Naive thymus-derived CD4-positive, alpha-beta T cell (primary cell): ENCODE measurements around the gene RBM34. TPM values are rescaled to one million over a fixed set of nuclear protein-coding genes. Genes with fewer than 3 reads are reported as not detected.

Source experiments
- ATAC-seq: fragments of 150-1000 bp; cut with Tn5 transposase; 2 replicates; pipeline ENCODE4 v1.10.0; 2021; ENCODE audit warnings: mild to moderate bottlenecking, moderate library complexity
- CTCF ChIA-PET: fragments of 350-600 bp; sonication (Branson Sonifier 250); formaldehyde crosslinking; loops from one replicate; lab custom pipeline; 2021; ENCODE audit warnings: antibody characterized with exemption; lab: Charles Lee
- POLR2A ChIA-PET: fragments of 350-600 bp; sonication (Branson Sonifier 250); formaldehyde crosslinking; loops from one replicate; lab custom pipeline; 2021; ENCODE audit warnings: antibody characterized with exemption, inconsistent platforms; lab: Charles Lee
- DNase-seq, 9 donors: peaks; one replicate each; pipeline versions ENCODE4 v3.0.0 to v3.0.0-alpha.2; 2020 to 2022; ENCODE audit warnings: mixed read lengths in 1 of 9
- H3K27ac ChIP-seq: one replicate; pipeline ENCODE4 v1.7.0; 2013; ENCODE audit warnings: mild to moderate bottlenecking, low read depth, low read length, moderate library complexity
- H3K27me3 ChIP-seq, 2 donors: one replicate each; pipeline ENCODE4 v1.7.0; 2013; ENCODE audit warnings: low read length in 2 of 2, mild to moderate bottlenecking in 2 of 2, moderate library complexity in 2 of 2; ENCODE audit not compliant: control insufficient read depth in 2 of 2, insufficient read depth in 2 of 2
- H3K36me3 ChIP-seq, 3 experiments: 1 replicate in 2 of 3; 2 replicates in 1 of 3; pipeline ENCODE4 v1.7.0; 2013; ENCODE audit warnings: low read length in 3 of 3, mild to moderate bottlenecking in 3 of 3, moderate library complexity in 1 of 3; ENCODE audit not compliant: insufficient read depth in 3 of 3, control insufficient read depth in 2 of 3
- H3K4me1 ChIP-seq, 2 donors: one replicate each; pipeline ENCODE4 v1.7.0; 2013; ENCODE audit warnings: low read length in 2 of 2, mild to moderate bottlenecking in 2 of 2, moderate library complexity in 1 of 2; ENCODE audit not compliant: control insufficient read depth in 2 of 2, insufficient read depth in 2 of 2
- H3K4me3 ChIP-seq: 2 replicates; pipeline ENCODE4 v1.7.0; 2013; ENCODE audit warnings: mild to moderate bottlenecking, low read length
- H3K9me3 ChIP-seq, 3 experiments: 1 replicate in 2 of 3; 2 replicates in 1 of 3; pipeline ENCODE4 v1.7.0; 2013; ENCODE audit warnings: low read length in 3 of 3; ENCODE audit not compliant: control insufficient read depth in 2 of 3
- H3K27ac Mint-ChIP-seq, 9 donors: one replicate each; pipeline ENCODE4 v1.8.0; 2020 to 2022; ENCODE audit warnings: mixed read lengths in 9 of 9, mild to moderate bottlenecking in 8 of 9, moderate library complexity in 5 of 9, inconsistent platforms in 2 of 9
- H3K27me3 Mint-ChIP-seq, 5 donors: one replicate each; pipeline ENCODE4 v1.8.0; 2021 to 2022; ENCODE audit warnings: mixed read lengths in 5 of 5, mild to moderate bottlenecking in 1 of 5
- H3K36me3 Mint-ChIP-seq, 5 donors: one replicate each; pipeline ENCODE4 v1.8.0; 2020 to 2022; ENCODE audit warnings: mixed read lengths in 5 of 5, mild to moderate bottlenecking in 3 of 5, inconsistent platforms in 1 of 5
- H3K4me1 Mint-ChIP-seq, 7 donors: one replicate each; pipeline ENCODE4 v1.8.0; 2020 to 2022; ENCODE audit warnings: mixed read lengths in 7 of 7, mild to moderate bottlenecking in 3 of 7, inconsistent platforms in 1 of 7
- H3K4me3 Mint-ChIP-seq, 10 donors: one replicate each; pipeline ENCODE4 v1.8.0; 2020 to 2022; ENCODE audit warnings: mild to moderate bottlenecking in 10 of 10, mixed read lengths in 10 of 10, moderate library complexity in 6 of 10, inconsistent platforms in 2 of 10
- H3K9me3 Mint-ChIP-seq, 11 donors: one replicate each; pipeline ENCODE4 v1.8.0; 2020 to 2022; ENCODE audit warnings: mixed read lengths in 11 of 11, mild to moderate bottlenecking in 4 of 11, inconsistent platforms in 1 of 11, moderate library complexity in 1 of 11
- intact Hi-C, 2 donors: fragments of 100-400 bp; cut with micrococcal nuclease; formaldehyde crosslinking; loops; one replicate each; pipeline ENCODE4 v1.15.1; 2023
- polyA plus RNA-seq, 2 donors: library from polyadenylated mRNA; unstranded; fragments of 300-500 nt; fragmentation: Illumina TruSeq; gene quantifications; one replicate each; pipeline ENCODE4 v1.2.3, GENCODE V29; 2021
- total RNA-seq, 6 experiments: library from RNA in 5 of 6; stranded (reverse) in 5 of 6; gene quantifications; 1 replicate in 5 of 6; 2 replicates in 1 of 6; pipeline ENCODE4 v1.2.3 and lab custom pipeline; 2021 to 2026

RBM34 gene
- total and polyA plus RNA-seq, 7 experiments from 2014 or later: 65.0 to 171 (median 129) TPM

GRCh38 chr1:235138821-235139220, 22.2 kb downstream of the RBM34 start:
- peak overlapping the region in 6 of 9 donors; percentile 3 to 74 (median 44) for H3K27ac Mint-ChIP-seq

DNA sequence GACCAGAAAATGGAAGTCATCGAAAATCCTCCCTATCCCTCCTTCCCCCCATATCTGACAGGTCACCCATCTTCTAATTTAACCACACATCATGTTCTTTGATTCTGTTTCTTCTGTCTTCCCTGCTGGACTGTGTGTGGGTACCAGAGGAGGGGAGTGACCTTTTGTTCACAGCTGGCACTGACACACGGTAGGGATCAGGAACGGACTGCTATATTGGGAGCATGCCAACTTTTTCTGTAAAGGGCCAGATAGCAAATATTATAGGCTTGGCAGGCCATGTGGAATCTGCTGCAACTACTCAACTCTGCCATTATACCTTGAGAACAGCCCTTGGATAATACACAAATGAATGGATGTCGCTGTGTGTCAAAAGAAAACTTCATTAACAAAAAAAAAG, 24.9 kb downstream of the RBM34 start:
- no peak overlapping the region for H3K4me3 ChIP-seq
- Mint-ChIP-seq H3K9me3 (no peaks in the 10 kb centered on the region), H3K4me1 (peaks cover 0 to 23% (median 9%) of the 10 kb centered on the region in 7 donors), H3K27me3 (no peaks in the 10 kb centered on the region), H3K36me3 (peaks cover 20 to 55% (median 35%) of the 10 kb centered on the region in 5 donors), H3K4me3 (no peak overlapping the region), H3K27ac (peak overlapping the region in 5 of 9 donors; percentile 1 to 58 (median 21))
- H3K27ac ChIP-seq: no peak overlapping the region
- peaks cover 21 to 51% (median 27%) of the 10 kb centered on the region in 3 experiments for H3K36me3 ChIP-seq
- intact Hi-C loops: no loop called here
- DNase-seq (no peak), ATAC-seq (no peak)
- H3K4me1 ChIP-seq: no peaks in the 10 kb centered on the region
- ChIA-PET POLR2A (no interaction called here), CTCF (no interaction called here)
- no peaks in the 10 kb centered on the region for H3K27me3 ChIP-seq
- no peaks in the 10 kb centered on the region for H3K9me3 ChIP-seq

More at GRCh38 chr1:235138821-235139220, 22.2 kb downstream of the RBM34 start:
- Histone ChIP-seq H3K4me1 (no peaks in the 10 kb centered on the region), H3K27ac (no peak overlapping the region), H3K9me3 (no peaks in the 10 kb centered on the region), H3K36me3 (peaks cover 21 to 71% (median 27%) of the 10 kb centered on the region in 3 experiments), H3K4me3 (no peak overlapping the region), H3K27me3 (no peaks in the 10 kb centered on the region)
- ChIA-PET CTCF (interaction anchor here (1.4 kb wide), 1 partner anchor 18 kb away, joined by 5 read pairs; no protein-coding TSS in a partner anchor), POLR2A (interaction anchor here (1.4 to 2.4 kb wide), 3 partner anchors 12 to 22 kb away, joined by 5 to 8 read pairs (median 6); partner anchors contain the start of gene RBM34)
- peaks cover 0 to 18% (median 9%) of the 10 kb centered on the region in 7 donors for H3K4me1 Mint-ChIP-seq
- intact Hi-C loops: no loop called here
- no peak overlapping the region for H3K4me3 Mint-ChIP-seq
- DNase-seq (no peak), ATAC-seq (no peak)
- no peaks in the 10 kb centered on the region for H3K27me3 Mint-ChIP-seq
- no peaks in the 10 kb centered on the region for H3K9me3 Mint-ChIP-seq
- peaks cover 24 to 57% (median 39%) of the 10 kb centered on the region in 5 donors for H3K36me3 Mint-ChIP-seq

DNA sequence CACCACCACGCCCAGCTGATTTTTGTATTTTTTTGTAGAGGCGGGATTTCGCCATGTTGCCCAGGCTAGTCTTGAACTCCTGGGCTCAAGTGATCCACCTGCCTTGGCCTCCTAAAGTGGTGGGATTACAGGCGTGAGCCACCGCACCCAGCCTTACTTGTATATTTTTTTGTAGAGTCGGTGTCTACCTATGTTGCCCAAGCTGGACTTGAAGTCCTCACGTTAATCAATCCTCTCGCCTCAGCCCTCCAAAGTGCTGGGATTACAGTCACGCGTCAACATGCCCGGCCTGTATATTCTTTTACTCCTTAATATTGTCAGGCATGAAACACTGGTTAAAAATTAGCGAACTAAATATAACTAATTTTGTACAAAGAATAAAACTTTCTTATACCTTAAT, 26.9 kb downstream of the RBM34 start:
- Histone ChIP-seq H3K9me3 (no peaks in the 10 kb centered on the region), H3K27ac (no peak overlapping the region), H3K4me3 (no peak overlapping the region), H3K36me3 (peaks cover 21 to 44% (median 27%) of the 10 kb centered on the region in 3 experiments), H3K4me1 (no peaks in the 10 kb centered on the region), H3K27me3 (no peaks in the 10 kb centered on the region)
- ATAC-seq: no peak
- intact Hi-C loops: no loop called here
- no peak for DNase-seq
- POLR2A ChIA-PET: no interaction called here
- Mint-ChIP-seq H3K9me3 (no peaks in the 10 kb centered on the region), H3K36me3 (peaks cover 17 to 46% (median 31%) of the 10 kb centered on the region in 5 donors), H3K27ac (no peak overlapping the region), H3K4me3 (no peak overlapping the region), H3K4me1 (peaks cover 4 to 18% (median 7%) of the 10 kb centered on the region in 7 donors), H3K27me3 (no peaks in the 10 kb centered on the region)
- CTCF ChIA-PET: interaction anchor here (0.6 kb wide), 1 partner anchor 205 kb away, joined by 3 read pairs; no protein-coding TSS in a partner anchor

DNA sequence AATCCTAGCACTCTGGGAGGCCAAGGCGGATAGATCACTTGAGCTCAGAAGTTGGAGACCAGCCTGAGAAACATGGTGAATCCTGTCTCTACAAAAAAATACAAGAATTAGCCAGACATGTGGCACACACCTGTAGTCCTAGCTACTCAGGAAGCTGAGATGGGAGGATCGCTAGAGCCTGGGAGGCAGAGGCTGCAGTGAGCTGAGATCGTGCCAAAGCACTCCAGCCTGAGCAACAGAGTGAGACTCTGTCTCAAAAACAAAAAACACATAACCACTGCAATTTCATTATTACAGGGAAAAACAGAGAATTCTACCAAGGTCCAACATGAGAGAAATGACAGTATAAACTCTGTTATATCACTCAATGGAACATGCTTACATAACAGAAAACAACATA, 28.0 kb downstream of the RBM34 start:
- Mint-ChIP-seq H3K9me3 (peaks cover 0 to 4% (median 0%) of the 10 kb centered on the region in 11 donors), H3K27ac (peak overlapping the region in 6 of 9 donors; percentile 3 to 80 (median 48)), H3K4me3 (no peak overlapping the region), H3K27me3 (no peaks in the 10 kb centered on the region), H3K4me1 (peaks cover 0 to 16% (median 7%) of the 10 kb centered on the region in 7 donors), H3K36me3 (peaks cover 15 to 40% (median 25%) of the 10 kb centered on the region in 5 donors)
- H3K4me1 ChIP-seq: no peaks in the 10 kb centered on the region
- no peaks in the 10 kb centered on the region for H3K9me3 ChIP-seq
- no peaks in the 10 kb centered on the region for H3K27me3 ChIP-seq
- ATAC-seq (no peak), DNase-seq (no peak)
- H3K4me3 ChIP-seq: no peak overlapping the region
- CTCF ChIA-PET: no interaction called here
- POLR2A ChIA-PET: interaction anchor here (0.7 to 1.3 kb wide), 4 partner anchors 20 to 199 kb away, joined by 3 to 6 read pairs (median 4); partner anchors contain the start of gene RBM34
- intact Hi-C loops: no loop called here
- H3K27ac ChIP-seq: no peak overlapping the region
- H3K36me3 ChIP-seq: peaks cover 21 to 38% (median 22%) of the 10 kb centered on the region in 3 experiments

DNA sequence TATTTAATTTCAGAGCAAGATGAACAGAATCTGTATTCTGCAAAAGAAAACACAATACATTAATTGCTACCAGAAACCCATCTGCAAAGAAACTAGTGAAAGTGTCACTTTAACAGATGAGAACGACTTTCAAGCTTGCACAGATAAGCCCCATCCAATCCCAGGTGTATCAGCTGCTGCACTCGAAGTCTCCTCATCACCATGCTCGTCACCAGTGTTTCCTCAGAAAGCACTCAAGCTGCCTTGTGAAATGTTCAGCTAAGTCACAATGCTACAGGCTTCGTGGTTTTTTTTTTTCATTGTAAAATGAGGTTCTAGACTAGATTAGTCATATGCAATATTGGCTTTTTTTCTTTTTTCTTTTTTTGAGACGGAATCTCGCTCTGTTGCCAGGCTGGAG, 29.1 kb downstream of the RBM34 start:
- peaks cover 9 to 33% (median 23%) of the 10 kb centered on the region in 5 donors for H3K36me3 Mint-ChIP-seq
- Histone ChIP-seq H3K4me3 (no peak overlapping the region), H3K27me3 (no peaks in the 10 kb centered on the region), H3K9me3 (no peaks in the 10 kb centered on the region), H3K36me3 (peaks cover 11 to 27% (median 13%) of the 10 kb centered on the region in 3 experiments), H3K27ac (no peak overlapping the region), H3K4me1 (peaks cover 8 to 9% of the 10 kb centered on the region in 2 donors)
- no peak for ATAC-seq
- no peaks in the 10 kb centered on the region for H3K27me3 Mint-ChIP-seq
- H3K4me3 Mint-ChIP-seq: no peak overlapping the region
- H3K4me1 Mint-ChIP-seq: peaks cover 7 to 25% (median 16%) of the 10 kb centered on the region in 7 donors
- intact Hi-C loops: no loop called here
- DNase-seq: no peak
- CTCF ChIA-PET: no interaction called here
- peak overlapping the region in 5 of 9 donors; percentile 3 to 45 (median 11) for H3K27ac Mint-ChIP-seq
- H3K9me3 Mint-ChIP-seq: peaks cover 0 to 4% (median 0%) of the 10 kb centered on the region in 11 donors
- POLR2A ChIA-PET: interaction anchor here (0.7 to 1.3 kb wide), 3 partner anchors 12 to 31 kb away, joined by 3 to 6 read pairs (median 4); partner anchors contain the start of gene RBM34

DNA sequence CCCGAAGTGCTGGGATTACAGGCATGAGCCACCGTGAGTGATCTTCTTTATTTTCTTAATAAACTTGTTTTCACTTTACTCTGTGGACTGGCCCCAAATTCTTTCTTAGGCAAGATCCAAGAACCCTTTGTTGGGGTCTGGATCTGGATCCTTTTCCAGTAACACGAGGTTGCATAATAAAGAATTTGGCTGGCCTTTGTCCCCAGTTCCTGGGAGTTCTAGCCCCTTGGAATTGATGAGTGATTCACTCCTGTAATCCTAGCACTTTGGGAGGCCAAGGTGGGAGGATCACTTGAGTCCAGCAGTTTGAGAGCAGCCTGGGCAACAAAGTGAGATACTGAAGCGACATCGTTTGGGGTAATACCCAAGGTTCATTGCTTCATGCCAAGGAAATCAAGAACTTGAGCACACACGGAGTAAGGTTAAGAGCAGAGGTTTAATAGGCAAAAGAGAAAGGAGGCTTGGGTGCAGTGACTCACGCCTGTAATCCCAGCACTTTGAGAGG, 30.2 kb downstream of the RBM34 start:
- H3K4me3 ChIP-seq: no peak overlapping the region
- Mint-ChIP-seq H3K4me1 (peaks cover 11 to 36% (median 27%) of the 10 kb centered on the region in 7 donors), H3K4me3 (no peak overlapping the region), H3K27me3 (no peaks in the 10 kb centered on the region), H3K27ac (peak overlapping the region in 4 of 9 donors; percentile 9 to 99 (median 68)), H3K9me3 (peaks cover 0 to 4% (median 0%) of the 10 kb centered on the region in 11 donors), H3K36me3 (peaks cover 0 to 27% (median 11%) of the 10 kb centered on the region in 5 donors)
- ChIA-PET POLR2A (interaction anchor here (0.7 to 5.5 kb wide), 2 partner anchors 29 to 284 kb away, joined by 5 to 54 read pairs; partner anchors contain the start of gene RBM34), CTCF (interaction anchor here (1.1 kb wide), 1 partner anchor 15 kb away, joined by 4 read pairs; no protein-coding TSS in a partner anchor)
- H3K27ac ChIP-seq: no peak overlapping the region
- no peaks in the 10 kb centered on the region for H3K27me3 ChIP-seq
- peaks cover 14% of the 10 kb centered on the region in 2 donors for H3K4me1 ChIP-seq
- DNase-seq (no peak), ATAC-seq (no peak)
- intact Hi-C loops: no loop called here
- peaks cover 0 to 16% (median 7%) of the 10 kb centered on the region in 3 experiments for H3K36me3 ChIP-seq
- H3K9me3 ChIP-seq: no peaks in the 10 kb centered on the region
